NCI-H2196 treated with DMSO at 0.1 percent for 48 hours (cell line): ENCODE results near the gene FAM177A1.
A peak's percentile ranks its signal among the peaks of the same experiment; 100 is the strongest.
"Not testable (repeated sequence)": the region's sequence is repeated elsewhere in the genome, so short reads cannot be mapped to it uniquely, and the experiment has no call there.

Experiments
- DNase-seq: peaks from one replicate; lab custom pipeline; 2025; ENCODE audit not compliant: unreplicated experiment; lab: John Stamatoyannopoulos, UW

The FAM177A1 gene

DNA sequence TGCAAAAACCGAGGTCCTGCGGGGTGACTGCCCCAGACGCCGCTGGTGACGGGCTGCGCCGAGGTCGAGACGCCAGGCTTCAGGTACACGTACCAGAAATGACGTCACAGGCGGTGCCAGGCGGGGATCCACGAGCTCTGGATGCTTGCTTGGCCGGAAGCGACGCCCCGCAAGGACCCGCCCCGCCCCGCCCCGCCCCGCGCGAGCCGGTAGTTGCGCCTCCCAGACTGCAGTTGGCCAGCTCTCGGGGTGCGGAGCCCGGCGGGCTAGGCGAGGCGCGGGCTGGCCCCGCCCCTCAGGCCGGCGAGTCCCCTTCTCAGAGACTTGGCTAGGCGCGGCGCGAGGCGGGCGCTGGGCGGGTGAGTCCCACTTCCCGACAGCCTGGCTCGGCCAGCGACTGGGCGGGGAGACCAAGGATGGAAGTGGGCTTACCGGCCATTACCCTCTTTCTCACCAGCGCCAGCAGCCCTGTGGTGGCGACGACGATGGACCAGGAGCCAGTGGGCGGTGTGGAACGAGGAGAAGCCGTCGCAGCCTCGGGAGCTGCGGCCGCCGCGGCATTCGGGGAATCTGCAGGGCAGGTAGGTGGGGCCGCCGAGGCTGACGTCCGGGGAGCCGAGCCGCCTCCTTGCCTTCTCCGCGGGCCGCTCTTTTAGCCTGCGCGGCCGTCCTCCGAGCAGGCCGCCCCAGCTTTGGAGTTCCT is at the start of gene FAM177A1:
TSS of gene FAM177A1 (plus strand) at position 225 of the 703 bp plus-strand sequence. CDS start at position 417, 192 bp downstream.
- peak; percentile 95 for DNase-seq

DNA sequence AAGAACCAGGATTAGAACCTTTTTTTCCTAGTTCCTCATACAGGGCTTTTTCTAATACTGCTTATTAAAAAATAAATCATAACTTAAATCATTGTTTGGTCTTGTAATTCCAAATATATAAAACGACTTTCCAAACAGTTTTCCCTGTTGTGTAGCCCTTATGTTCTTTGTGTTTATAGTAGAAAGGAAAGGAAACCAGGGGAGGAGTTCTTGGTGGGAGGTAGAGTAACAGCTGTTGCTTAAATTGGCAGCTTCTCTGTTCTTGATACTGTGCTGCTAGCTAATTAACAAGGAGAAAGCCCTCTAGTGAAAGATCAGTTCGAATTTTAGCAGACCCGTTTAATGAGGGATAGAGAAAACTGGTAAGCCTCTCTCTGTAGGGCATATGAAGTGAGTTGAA is 48.3 kb upstream of the FAM177A1 start:
- DNase-seq: no peak

DNA sequence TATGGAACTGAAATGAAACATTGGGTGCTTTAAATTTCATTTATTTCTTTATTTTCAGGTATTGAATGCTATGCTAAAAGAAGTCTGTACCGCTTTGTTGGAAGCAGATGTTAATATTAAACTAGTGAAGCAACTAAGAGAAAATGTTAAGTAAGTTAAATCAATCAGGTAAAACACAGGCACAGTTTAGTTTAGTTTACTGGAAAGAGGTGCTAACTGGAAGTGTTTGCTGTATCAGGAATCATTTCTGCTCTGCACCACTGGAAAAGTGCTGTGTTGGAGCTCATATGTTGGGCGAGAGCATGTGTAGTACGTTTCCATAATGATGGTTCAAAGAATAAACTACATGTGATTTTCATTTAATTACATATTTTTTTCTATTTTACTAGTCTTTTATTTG is 46.6 kb upstream of the FAM177A1 start:
- no peak for DNase-seq

GRCh38 chr14:35001621-35002020 is 44.5 kb upstream of the FAM177A1 start:
- no peak for DNase-seq

DNA sequence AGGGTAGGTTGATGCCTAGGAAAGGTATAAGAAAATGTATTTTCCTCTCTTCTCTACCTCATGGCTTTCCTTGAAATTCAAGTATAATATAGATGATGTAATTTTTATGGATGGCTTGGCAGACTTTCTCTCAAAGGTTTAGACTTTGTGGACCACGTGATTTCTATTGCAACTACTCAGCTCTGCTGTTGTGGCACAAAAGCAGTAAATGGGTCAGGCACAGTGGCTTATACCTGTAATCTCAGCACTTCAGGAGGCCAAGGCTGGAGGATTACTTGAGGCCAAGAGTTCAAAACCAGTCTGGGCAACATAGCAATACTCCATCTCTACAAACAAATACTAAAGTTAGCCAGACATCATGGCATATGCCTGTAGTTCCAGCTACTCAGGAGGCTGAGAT is 41.2 kb upstream of the FAM177A1 start:
- DNase-seq: no peak

DNA sequence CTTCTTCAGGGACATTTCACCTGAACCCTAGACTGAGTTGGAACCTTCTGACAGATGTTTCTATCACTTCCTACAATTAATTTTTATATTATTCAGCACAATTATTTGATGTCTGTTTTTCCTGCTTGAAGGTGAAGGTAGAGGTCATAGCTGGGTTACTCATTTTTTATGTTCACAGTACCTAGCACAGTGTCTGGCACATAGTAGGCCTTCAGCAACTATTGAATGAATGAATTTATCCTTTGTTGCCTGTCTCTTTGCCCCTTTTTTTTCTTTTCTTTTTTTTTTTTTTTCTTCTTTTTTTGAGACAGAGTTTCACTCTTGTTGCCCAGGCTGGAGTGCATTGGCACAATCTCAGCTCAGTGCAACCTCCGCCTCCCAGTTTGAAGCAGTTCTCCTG is 29.5 kb upstream of the FAM177A1 start:
- DNase-seq: no peak

DNA sequence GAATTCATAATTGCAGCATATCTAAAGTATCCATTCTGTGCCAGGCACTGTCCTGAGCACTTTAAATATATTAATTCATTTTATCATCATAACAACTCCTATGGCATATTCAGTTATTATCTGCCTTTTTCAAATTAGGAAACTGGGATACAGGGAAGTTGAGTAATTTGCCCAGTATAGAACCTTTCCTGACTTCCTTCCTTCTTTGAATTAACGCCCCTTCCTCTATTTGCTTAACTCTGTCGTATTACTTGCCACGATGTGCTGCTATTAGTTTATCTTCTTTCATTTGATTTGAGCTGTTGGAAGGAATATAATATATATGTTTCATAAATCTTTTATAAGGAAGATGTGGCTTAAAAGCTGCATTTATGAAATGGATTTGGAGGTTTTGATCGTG is 25.4 kb upstream of the FAM177A1 start:
- no peak for DNase-seq

GRCh38 chr14:35028435-35028834 is 17.6 kb upstream of the FAM177A1 start:
- no peak for DNase-seq

DNA sequence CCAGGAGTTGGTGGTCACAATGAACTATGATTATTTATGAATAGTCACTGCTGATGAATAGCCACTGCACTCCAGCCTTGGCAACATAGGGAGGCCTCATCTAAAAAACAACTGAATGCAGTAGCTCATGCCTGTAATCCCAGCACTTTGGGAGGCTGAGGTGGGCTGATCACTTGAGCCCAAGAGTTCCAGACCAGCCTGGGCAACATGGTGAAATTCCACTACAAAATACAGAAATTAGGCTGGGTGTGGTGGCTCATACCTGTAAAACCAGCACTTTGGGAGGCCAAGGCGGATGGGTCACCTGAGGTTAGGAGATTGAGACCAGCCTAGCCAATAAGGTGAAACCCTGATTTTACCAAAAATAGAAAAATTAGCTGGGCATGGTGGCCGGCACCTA is 13.5 kb upstream of the FAM177A1 start:
- no peak for DNase-seq

DNA sequence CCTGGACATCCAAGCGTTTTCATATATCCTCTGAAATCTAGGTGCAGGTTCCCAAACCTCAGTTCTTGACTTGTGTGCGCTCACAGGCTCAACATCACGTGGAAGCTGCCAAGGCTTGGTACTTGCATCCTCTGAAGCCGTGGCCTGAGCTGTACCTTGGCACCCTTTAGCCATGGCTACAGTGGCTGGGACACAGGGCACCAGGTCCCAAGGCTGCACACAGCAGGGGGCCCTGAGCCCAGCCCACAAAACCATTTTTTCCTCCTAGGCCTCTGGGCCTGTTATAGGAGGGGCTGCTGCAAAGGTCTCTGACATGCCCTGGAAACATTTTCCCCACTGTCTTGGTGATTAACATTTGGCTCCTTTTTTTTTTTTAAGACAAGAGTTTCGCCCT is 11.6 kb upstream of the FAM177A1 start:
- DNase-seq: no peak

DNA sequence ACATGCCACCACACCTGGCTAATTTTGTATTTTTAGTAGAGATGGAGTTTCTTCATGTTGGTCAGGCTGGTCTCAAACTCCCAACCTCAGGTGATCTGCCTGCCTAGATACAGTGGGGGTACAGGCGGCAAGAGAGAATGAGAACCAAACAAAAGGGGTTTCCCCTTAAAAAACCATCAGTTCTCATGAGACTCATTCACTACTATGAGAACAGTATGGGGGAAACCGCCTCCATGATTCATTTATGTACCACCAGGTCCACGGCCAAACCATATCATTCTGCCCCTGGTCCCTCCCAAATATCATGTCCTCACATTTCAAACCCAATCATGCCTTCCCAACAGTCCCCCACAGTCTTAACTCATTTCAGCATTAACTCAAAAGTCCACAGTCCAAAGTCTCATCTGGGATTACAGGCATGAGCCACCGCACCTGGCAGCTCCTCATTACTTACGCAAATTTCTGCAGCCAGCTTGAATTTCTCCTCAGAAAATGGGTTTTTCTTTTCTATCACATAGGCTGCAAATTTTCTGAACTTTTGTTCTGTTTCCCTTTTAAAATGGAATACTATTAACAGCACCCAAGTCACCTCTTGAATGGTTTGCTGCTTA is 11.0 kb upstream of the FAM177A1 start:
- not testable (repeated sequence) for DNase-seq

- DNase-seq: not testable (repeated sequence)
Measured at GRCh38 chr14:35038312-35038711, 7.8 kb upstream of the FAM177A1 start.

DNA sequence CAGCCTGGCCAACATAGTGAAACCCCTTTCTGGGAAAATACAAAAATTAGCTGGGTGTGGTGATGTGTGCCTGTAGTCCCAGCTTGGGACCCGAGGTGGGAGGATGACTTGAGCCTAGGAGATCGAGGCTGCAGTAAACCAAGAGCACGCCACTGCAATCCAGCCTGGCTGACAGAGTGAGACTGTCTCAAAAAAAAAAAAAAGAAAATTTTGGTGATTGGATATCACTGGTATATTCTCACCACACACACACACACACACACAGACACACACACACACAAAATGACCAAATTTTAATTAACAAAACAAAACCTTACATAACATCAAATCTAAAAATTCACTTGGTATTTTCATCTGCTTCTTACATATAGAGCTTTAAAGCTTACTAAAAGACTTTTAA is 3.4 kb upstream of the FAM177A1 start:
- DNase-seq: no peak

DNA sequence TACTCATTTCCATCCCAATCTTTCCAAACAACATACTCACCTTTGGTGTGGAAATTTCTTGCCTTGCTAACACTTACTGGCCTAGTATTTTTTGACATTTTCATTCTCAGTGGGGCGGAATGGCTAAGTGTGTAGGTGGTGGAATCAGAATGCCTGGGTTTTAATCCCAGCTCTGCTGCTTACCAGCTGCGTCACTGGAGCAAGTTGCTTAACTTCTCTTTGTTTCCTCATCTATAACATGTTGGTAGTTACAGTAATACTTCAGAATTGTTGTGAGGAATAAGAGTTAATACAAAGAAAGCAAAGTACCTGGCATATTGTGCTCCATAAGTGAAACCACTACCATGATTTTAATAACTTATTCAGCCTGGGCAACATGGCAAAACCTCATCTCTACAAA is 3.0 kb upstream of the FAM177A1 start:
- DNase-seq: no peak

DNA sequence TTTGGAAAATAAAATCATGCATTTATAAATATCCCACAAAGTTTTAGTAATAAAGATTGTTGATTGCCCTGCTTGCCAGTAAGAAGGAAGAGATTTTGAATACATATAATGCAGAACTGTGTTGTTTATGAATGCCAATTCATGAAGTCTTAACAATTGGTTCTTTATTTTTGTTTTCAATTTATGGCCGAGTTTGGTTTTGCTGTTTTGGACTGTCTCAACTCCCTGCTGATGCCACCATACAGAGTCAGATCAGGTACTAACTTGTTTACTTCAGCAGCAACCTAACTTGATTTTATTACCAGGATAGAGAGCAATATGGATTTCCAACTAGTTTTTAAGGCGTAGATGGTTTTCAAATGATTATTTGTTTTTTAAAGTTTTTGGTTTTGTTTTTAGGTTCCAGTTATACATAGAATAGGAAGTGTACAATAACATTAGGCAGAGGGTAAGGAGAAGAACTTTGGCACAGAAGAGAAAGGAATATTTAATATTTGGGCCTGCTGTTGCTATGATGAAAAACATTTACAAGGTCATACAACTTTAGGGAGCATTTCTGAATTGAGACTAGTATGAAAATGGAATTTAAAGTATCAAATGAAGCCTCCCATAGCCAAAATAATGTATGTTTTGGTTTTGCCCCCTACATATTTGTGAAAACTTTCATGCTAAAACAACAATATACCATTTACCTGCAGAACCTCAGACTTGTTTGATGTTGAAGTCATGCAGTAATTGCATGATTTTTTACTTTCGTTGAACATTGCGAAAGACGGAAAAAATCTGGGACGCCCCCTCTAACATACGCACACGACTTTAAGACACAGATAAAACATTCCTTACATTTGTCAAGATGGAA is 904 bp upstream of the FAM177A1 start:
- DNase-seq: no peak

GRCh38 chr14:35045798-35046047 is 349 bp upstream of the FAM177A1 start:
- no peak for DNase-seq

DNA sequence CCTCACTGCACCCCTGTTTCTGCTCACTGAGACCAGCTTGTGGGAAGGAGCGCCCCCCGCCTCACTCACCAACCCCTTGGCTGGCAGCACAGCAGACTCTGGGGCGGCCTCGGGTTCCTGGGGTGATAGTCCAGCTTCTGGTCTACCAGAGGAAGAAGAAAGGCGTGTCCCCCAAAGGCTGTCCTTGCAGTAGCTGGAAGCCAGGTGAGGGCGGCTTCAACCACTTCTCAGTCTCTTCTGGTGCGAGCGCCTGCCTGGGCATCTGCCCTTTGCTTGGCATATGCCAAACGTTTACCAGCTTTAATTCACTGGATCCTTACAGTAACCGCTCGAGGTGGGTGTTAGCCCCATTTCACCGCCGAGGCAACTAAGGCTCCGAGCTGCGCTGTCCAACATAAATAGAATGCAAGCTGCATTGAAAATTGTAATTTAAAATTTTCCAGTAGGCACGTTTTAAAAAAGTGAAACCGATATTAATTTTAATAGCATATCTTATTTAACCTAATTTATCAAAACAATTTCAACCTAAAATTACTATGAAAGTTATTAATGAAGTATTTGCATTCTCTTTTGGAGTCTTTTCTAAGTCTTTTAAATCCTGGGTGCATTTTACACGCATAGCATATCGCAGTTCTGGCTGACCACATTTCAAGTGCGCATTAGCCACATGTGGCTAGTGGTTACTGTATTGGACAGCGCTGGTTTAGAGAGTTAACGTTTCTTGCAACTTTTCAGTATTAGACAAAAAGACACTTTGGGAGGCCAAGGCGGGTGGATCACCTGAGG is 872 bp downstream of the FAM177A1 start:
- no peak for DNase-seq

DNA sequence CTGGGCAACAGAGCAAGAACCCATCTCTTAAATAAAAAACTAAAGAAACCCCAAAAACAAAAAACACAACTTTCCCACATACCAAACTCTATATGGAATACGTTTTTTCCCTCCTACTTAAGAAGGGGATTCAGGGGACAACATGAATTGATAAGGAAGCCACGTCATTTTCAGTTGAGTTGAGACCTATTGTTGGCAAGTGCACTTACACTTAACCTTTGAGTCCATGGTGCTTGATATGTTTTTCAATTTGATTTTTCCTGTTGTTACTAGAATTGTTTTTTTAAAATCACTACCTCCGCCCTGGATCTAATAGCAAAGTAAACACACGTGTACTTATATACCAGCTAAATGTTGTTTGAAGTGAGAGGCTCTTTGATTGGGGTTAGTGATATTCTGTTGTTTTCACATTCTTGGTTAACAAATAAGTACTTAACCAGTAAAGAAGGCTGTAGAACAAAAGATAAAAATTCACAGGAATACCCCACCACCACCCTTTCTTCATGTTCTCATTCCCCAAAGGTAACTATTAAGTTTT is 2.0 kb downstream of the FAM177A1 start:
- DNase-seq: no peak

DNA sequence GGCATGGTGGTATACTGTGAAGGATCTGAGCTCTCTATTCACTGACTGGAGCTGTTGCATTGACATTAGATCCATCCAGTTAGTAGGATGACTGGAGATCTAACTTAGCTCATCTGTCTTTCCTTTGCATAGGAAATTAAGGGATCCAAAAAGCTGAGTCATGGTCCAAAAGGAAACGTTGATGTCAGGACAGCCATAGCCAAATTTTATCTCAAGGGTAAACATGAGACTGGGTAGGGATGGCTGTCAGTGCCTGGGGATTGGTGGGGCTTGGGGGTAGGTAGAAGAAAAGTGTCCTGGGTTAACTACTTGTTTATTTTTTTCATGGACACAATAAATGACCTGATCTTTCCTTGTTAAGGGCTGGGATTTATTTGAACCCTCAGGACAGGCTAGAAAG is 4.6 kb downstream of the FAM177A1 start:
- no peak for DNase-seq

DNA sequence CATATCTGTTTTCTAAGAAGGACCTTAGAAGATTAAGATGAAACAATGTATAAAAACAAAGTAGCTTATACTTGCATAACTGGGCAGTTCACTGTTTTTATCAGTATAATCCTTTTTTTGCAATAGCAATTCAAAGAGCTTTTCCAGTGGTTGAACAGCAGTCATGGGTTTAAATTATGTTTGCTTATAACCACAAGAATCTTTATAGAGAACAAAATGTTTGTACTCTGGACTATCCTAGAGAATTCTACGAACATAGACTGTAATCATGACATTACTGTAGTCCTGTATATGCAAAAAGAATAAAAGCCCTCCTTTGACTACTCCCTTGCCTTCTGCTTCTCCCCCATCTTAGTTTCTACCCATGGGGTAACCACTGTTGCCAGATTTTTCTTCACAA is 5.7 kb downstream of the FAM177A1 start:
- DNase-seq: no peak

GRCh38 chr14:35052637-35053036 is 6.6 kb downstream of the FAM177A1 start:
- DNase-seq: no peak
